Ovary (tissue), 3 donors: Measurements from ENCODE around the gene MTCL3.

Experiments
- EP300 ChIP-seq: sonication (generic); formaldehyde crosslinking; IDR thresholded peaks from one replicate; pipeline ENCODE4 v1.6.1; 2017; ENCODE audit warnings: antibody characterized with exemption
- TF ChIP-seq, protein P1 (sequence below), 3 donors: fragments of 450-650 bp in 2 of 3; fragments of 200-600 bp in 1 of 3; IDR thresholded peaks; one replicate each; pipeline versions ENCODE4 v1.5.1 to v1.8.0; 2016 to 2022; ENCODE audit warnings: antibody characterized with exemption in 3 of 3, mild to moderate bottlenecking in 1 of 3
- donor health status: DM: no; HTN: no; CAD: no.

DNA sequence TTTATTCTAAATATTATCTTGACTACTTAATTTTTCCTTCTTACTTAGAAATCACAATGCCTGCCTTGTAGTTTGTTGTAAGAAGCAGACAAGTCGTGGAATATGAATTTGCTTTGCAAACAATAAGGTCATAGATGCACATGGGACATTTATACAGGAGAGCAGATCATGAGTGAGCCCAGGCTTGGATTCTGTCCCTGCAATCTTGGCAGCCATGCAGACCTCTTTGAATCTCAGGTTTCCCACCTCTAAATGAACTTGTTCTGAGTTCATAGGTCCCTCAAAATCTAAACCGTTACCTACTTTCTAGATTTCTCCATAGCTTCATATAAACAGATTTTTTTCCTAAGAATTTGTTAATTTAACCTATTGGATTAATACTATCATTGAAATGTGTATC is 79.4 kb downstream of the MTCL3 start:
- no peak for TF ChIP-seq EP300
- TF ChIP-seq, protein P1, sequence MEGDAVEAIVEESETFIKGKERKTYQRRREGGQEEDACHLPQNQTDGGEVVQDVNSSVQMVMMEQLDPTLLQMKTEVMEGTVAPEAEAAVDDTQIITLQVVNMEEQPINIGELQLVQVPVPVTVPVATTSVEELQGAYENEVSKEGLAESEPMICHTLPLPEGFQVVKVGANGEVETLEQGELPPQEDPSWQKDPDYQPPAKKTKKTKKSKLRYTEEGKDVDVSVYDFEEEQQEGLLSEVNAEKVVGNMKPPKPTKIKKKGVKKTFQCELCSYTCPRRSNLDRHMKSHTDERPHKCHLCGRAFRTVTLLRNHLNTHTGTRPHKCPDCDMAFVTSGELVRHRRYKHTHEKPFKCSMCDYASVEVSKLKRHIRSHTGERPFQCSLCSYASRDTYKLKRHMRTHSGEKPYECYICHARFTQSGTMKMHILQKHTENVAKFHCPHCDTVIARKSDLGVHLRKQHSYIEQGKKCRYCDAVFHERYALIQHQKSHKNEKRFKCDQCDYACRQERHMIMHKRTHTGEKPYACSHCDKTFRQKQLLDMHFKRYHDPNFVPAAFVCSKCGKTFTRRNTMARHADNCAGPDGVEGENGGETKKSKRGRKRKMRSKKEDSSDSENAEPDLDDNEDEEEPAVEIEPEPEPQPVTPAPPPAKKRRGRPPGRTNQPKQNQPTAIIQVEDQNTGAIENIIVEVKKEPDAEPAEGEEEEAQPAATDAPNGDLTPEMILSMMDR (IDR thresholded peaks at IDR 0.05), result no peak
